NCI-H2227 (cell line): ENCODE data around the gene AFG1L.
"Not testable (repeated sequence)": the region's sequence is repeated elsewhere in the genome, so short reads cannot be mapped to it uniquely, and the experiment has no call there.

Experiments
- DNase-seq: peaks from one replicate; lab custom pipeline; 2025; ENCODE audit not compliant: unreplicated experiment; lab: John Stamatoyannopoulos, UW

Gene AFG1L

DNA sequence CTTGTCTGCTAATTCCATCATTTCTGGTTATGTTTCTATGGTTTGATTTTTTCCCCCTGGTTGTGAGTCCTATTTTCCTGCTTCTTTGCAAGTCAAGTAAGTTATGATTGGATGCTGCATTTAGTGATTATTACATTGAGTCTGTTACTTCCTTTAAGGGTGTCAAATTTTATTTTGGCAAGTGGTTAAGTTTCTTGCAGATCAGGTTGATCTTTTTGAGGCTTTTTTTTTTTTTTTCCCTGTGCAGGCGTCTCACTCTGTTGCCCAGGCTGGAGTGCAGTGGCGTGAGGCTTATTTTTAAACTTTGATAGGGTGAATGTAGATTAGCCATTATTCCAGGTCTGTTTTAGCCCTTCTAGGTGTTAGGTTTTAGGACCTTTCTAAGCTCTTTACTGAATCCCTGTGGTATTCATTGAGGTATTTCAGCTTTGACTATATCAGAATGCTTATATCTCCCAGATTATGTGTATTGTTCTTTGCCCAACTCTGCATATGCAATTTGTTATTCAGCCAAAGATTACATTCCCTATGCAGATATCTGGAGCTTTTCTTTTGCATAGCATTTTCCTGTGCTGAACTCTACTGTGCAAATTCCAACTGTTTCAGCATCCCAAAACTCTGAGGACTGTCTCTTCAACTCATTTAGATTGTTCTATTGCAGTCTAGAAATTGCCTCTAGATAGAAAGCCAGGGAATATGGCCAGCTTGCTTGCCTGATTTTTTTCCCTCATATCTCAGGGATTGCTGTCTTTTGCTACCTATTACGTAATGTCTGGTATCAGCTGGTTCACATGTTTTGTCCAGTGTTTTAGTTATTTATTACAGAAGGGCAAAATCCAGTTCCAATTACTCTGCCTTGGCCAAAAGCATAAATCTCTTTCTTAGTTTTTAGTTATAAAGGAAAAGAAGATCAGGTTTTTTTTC is 113.3 kb downstream of the AFG1L start:
- DNase-seq: no peak

DNA sequence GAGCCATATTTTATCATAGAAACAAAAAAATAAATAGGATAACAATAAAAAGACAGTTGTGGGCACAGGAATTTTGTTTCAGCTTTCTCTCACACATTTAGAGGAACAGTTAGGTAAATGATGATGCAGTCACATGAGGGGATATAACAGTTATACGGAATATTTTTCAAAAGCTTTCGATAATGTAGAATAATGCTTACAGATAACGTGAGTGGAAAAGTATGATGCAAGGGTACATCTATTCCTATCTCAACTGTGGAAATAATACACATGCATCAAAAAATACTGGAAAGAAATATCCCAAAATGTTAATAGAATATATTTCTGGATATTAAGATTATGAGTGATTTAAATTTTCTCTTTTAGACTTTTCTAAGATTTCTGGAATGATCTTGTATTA is 114.0 kb downstream of the AFG1L start:
- DNase-seq: no peak

DNA sequence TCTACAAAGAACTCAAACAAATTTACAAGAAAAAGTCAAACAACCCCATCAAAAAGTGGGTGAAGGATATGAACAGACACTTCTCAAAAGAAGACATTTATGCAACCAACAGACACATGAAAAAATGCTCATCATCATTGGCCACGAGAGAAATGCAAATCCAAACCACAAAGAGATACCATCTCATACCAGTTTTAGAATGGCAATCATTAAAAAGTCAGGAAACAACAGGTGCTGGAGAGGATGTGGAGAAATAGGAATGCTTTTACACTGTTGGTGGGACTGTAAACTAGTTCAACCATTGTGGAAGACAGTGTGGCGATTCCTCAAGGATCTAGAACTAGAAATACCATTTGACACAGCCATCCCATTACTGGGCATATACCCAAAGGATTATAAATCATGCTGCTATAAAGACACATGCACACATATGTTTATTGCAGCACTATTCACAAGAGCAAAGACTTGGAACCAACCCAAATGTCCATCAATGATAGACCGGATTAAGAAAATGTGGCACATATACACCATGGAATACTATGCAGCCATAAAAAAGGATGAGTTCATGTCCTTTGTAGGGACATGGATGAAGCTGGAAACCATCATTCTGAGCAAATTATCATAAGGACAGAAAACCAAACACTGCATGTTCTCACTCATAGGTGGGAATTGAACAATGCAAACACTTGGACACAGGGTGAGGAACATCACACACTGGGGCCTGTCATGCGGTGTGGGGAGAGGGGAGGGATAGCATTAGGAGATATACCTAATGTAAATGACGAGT is 121.4 kb downstream of the AFG1L start:
- not testable (repeated sequence) for DNase-seq

DNA sequence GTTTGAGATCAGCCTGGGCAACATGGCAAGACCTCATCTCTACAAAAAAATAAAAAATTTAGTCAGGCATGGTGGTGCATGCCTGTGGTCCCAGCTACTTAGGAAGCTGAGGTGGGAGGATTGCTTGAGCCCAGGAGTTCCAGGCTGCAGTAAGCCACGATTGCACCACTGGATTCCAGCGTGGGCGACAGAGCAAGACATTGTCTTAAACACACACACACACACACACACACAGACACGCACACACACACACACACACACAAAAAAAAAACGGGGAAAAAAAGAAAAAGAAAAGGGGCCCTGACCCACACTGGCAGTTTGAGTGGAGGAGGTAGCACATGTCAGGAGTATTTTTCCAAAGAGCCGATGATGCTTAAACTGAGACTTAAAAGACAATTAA is 122.2 kb downstream of the AFG1L start:
- DNase-seq: no peak

DNA sequence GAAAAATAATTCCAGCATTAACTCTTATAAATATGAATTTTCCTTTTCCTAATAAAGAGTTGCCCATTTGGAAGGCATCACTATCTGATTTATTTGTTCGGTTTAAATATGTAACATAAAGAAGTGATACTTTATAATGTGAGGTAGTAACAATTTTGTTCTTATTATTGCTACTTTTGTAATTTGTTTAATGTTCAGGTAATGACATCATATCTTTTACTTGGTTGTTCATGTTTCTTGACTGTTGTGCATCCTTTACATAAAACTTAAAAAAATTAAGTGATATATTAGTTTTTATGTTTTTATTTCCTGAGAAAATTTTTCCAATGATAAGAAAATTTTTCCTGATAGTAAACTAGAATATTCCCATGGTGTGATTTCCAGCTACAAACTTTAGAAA is 124.6 kb downstream of the AFG1L start:
- no peak for DNase-seq

DNA sequence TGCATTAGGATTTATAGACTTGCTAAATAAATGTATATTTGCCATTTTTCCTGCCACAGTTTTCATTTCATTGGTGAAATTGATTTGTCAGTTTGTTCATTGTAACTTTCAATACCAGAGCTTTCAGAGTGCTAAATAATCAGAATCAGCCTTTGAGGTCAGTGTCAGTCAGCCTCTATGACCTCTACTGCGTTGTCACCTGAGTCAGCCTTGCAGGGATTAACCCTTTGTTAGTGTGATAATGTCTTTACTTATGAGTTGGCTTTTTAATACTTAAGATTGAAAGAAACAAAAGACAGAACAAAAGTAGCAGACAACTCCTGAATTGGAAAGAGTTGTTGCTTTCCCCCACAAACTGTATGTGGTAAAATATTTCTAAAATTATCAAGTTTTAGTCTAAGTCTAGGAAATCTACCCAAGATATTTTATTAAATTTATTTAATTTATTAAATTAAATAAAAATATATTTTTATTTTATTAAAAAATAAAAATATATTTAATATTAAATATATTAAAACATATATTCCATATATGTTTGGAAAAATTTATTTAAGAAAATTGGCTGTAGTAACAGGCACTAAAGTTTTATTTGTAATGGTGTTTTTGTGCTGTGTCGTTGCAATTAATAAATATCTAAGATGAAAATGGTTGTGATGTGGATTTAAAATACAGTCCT is 125.2 kb downstream of the AFG1L start:
- DNase-seq: no peak

DNA sequence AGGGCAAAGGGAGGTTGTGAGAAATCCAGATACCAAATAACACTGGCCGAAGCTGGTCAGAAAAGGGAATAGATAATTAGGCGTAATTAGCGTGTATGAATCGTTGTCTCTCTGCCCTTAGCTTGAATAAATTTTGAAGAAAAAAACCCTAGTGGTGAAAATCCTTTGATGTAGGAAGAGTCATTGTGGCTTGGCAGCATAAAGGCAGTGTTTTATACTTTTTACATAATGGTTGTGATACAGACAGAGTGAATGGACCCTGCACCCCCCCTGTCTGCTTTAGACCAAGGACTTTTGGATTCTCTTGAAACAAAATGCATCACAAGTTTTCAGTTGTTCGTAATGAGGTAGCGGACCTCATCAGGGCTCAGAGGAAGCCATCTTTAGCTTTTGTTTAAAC is 126.5 kb downstream of the AFG1L start:
- DNase-seq: no peak

DNA sequence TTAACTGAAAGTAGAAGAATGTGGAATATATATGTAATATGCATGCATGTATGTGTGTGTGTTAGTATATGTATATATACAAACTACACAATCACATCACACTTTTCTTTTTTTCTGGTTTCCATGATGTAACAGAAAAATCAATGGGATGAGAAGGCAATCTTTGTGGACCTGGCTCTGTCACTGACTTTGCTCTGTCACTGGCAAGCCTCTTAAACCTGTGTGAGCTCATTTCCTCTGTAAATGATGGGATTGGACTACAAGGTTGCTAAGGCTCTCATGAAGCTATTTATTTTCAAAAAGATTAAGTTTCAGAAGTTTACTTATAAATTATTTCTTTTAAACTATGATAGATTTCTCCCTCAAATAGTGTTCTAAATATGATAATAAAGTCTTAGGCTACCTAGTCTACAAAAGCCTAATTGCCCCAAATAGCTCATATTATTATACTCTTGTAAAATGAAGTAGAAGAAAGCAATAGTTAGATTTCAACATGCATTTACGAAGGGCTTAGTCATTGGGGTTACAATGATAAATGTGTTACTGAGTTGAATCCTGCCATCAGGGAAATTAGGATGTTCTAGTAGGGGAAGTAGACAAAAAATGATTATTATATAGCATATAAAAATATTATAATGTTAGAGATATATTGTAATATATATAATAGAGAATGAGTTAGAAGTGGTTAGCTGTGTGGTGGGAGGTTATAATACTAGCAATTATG is 129.3 kb downstream of the AFG1L start:
- no peak for DNase-seq

DNA sequence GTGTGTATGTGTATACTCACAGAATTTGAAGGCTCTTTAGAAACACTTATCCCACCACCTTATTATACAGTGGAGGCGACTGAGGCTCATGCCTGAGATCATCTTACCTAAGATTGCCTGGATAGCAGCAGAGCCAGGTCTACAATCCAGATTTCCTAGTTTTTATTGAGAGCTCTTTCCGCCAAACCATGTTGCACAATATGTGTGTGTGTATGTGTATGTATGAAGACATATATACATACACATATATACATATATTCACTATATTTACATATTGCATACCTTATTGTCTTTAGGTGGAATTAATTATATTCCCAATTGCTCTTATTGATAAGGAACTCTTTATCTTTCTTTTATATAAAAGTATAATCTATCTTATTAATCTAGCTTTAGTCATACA is 130.6 kb downstream of the AFG1L start:
- DNase-seq: no peak

DNA sequence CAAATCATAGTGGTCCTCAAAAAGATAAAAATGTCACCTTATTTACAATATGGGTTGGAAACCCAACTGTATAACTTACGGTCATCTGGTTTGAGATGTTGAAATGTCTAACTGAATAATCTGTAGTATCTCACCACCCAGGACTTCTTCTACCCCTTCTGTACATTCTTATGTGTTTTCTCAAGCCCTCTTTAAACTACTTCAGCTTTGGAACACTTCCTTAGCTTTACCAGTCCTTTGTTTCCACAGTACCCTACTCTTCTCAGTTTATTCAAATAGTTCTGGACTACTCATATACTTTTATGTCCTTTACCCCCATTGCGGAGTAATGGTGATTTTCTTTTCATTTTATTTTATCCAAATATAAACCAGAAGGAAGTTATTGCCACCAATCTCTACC is 137.3 kb downstream of the AFG1L start:
- DNase-seq: no peak

DNA sequence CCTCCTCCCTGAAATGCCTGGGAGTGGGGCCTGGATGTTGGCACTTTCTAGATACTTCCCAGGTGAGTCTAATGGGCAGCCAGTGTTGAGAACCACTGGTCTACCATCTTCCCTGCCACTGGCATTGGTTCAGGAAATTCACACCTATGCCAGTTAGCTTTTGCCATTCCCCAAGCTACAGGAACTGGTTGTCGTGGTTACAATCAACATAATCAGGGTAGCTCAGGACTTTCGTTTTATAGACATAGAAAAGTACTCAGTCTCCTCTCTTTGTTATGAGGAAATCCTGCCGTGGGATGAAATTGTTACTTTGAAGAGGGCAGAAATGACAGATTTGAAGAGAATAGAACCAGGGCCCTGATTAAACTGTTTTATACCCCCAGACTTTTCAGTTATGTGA is 137.9 kb downstream of the AFG1L start:
- DNase-seq: no peak

DNA sequence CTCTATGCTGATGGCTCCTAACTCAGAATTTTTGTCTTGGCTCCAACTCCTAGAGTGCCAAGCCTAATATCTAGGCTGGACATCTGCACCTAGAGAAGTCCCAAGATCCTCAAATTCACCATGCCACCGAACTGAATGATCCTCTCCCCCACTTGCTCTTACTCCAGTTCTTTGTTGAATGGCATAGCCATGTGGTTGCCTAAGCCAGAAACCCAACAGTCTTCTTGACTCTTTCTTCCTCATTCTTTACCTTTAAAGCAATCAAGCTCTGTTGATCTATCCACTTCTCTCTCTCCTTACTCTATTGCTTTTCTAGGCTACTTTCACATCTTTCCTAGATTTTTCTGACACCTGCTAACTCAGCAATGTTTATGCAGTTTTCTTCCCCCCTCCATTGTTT is 139.4 kb downstream of the AFG1L start:
- no peak for DNase-seq

DNA sequence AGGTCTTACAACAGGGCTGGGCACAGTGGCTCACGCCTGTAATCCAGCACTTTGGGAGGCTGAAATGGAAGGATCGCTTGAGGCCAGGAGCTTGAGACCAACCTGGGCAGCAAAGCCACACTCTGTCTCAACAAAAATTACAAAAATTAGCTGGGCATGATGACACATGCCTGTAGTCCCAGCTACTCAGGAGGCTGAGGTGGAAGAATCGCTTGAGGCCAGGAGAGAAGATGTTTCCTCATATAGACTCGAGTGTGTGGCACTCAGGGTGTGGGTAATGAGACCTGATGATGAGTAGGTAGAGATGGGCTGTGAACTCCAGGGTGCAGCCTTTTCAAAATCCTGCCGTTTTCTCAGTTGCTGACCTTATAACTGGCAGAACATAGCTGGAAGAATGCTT is 140.5 kb downstream of the AFG1L start:
- no peak for DNase-seq

DNA sequence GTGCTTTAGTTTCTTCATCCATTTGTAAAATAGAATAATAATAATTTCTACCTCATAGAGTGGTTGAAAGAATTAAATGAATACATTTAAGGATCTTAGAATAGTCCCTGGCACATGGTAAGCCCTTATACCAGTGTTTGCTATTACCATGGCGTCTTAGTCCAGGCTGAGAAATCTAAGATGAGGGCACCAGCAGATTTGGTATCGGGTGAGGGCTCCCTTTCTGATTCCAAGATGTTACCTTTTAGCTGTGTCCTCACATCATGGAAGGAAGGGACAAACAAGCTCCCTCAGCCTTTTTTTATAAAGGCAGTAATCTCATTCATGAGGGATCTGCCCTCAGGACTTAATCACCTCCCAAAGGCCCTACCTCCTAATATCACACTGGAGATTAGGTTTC is 141.9 kb downstream of the AFG1L start:
- DNase-seq: no peak

DNA sequence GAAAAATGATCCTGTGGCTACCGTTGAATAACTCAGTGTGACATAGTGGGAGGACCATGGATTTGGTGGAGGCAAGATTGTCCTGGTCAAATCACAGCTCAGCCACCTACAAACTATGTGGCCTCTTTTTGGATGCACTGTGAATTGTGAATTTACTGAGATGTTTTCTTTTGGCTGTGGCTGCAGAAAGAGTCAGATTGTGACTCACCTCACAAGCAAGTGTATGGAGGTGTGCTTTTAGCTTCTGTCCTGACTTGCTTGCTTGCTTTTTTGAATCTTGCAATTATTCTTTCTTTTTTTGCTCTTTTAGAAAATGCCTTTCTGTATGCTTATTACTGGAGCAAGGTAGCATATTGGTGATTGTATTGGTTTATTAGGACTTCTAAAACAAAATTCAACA is 143.0 kb downstream of the AFG1L start:
- no peak for DNase-seq

DNA sequence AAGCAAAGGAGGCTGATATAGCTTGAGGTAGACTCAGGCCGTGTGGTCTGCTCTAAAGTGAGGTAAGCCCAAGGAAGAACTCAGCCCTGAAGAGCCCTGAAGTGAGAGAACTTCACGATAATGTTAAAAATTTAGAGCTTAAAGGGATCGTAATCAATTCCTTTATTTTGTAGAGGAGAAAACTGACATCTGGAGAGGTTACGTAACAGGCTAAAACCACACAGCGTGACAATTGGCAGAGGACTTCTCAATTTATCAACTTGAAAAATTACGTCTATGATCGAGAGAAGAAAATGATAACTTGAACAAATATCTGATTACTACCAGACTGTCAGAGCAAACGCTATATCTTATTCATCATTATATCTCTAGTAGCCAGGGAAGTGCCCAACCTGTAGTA is 144.1 kb downstream of the AFG1L start:
- no peak for DNase-seq

DNA sequence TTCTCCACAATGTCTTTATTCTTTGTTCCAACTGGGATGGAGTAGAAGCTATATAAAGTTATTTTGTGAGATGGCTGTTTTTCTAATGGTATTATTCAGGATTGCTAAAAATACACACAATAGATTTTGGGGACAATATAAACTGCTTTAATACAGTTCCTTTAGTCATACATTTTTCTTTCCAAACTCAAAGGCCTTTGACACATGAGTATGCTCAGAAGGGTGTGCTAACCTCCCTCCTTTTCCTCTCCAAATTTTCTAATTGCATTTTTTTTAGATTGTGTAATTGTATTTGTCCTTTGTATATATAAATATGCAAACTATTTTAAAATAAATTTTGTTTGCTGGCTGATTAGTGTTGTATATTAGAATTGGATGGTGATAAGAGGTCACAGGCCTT is 146.3 kb downstream of the AFG1L start:
- no peak for DNase-seq

DNA sequence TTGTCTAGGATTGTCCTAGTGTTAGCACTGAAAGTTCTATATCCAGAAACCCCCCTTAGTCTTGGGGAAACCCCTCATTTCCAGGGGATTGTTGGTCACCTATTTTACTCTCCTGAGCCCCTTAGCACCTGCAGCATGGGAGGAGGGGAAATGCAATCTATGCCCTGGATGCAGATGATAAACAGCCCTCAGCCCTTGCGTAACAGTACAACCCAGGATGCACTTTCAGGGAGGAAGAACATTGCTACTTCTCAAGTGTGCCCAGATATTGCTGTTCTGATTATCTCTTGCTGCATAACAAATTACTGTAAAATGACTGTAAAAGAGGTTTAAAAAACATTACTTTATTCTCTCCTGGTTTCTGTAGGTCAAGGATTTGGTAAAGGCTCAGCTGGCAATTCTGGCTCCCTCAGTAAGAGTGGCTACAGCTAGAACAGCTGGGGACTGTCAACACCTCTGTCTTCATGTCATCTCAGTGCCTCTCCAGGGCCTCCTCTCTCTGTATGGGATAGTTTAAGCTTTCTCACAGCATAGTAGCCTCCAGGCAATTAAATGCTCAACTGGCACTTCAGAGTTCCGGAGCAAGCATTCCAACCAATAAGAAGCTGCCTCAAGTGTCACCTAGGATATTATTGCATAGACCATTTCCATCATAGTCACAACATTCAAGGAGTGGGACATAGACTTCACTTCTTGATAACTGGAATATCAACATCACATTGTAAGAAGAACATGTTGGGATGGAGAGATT is 148.1 kb downstream of the AFG1L start:
- DNase-seq: no peak

DNA sequence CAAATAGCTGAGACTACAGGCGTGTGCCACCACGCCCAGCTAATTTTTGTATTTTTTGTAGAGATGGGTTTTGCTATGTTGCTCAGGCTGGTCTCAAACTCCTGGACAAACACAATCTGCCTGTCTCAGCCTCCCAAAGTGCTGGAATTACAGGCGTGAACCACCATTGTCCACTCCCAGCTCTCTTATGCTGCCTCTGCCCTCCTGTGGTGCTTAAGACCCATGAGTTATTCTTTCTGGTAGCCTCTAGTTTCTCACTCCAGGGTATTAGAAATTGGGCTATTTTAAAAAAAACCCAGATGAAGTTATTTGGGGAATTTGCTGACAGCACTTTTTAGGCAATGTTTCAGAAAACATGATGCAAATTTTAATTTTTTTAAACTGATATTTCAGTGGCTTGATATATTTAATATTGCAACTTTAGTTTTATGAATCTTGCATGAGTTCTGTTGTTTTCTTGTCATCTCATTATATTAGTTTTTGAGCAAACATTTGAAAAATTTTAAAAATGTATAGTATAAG is 151.8 kb downstream of the AFG1L start:
- DNase-seq: no peak

DNA sequence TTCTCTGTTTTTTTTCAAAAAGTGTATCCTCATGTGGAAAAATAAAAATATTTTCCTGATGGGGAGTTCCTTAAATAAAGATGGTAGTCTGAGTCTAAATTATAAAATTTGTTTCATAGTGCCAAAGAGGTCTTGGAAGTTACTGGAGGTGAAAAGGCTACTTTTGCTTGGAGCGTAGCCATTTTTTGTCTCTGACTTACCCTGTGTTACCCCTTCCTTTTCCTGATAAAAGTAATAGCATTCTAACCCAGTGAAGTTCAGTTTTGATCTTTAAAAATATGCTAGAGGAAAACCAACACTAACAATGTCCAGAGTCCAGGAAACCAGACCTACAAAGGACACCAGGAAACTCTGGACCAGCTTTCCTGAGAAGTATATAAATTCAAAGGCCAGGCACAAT is 153.6 kb downstream of the AFG1L start:
- no peak for DNase-seq
